AML-193 (cell line): ENCODE measurements around the gene MYO18B.
"Not testable (repeated sequence)": the region's sequence is repeated elsewhere in the genome, so short reads cannot be mapped to it uniquely, and the experiment has no call there.

Experiments used
- DNase-seq, 2 experiments: peaks; one replicate each; lab custom pipeline; 2025; lab: John Stamatoyannopoulos, UW

MYO18B gene

GRCh38 chr22:25942115-25942855 is 200.3 kb downstream of the MYO18B start:
- no peak for DNase-seq

GRCh38 chr22:25942856-25943411 is 200.9 kb downstream of the MYO18B start:
- no peak for DNase-seq

GRCh38 chr22:25950111-25950510 is 208.1 kb downstream of the MYO18B start:
- DNase-seq = no peak

- no peak for DNase-seq
These were observed 211.3 kb downstream of the MYO18B start for GRCh38 chr22:25953276-25953675.

GRCh38 chr22:25953919-25954318 is 211.9 kb downstream of the MYO18B start:
- DNase-seq = no peak

GRCh38 chr22:25955323-25955722 is 213.3 kb downstream of the MYO18B start:
- no peak for DNase-seq

- DNase-seq = no peak
These were observed 214.8 kb downstream of the MYO18B start for GRCh38 chr22:25956801-25957200.

- DNase-seq = no peak
These were observed 218.1 kb downstream of the MYO18B start for GRCh38 chr22:25959818-25960774.

GRCh38 chr22:25961699-25962098 is 219.7 kb downstream of the MYO18B start:
- DNase-seq = no peak

- DNase-seq = no peak
These were observed 220.7 kb downstream of the MYO18B start for GRCh38 chr22:25962711-25963110.

- DNase-seq = no peak
These were observed 223.2 kb downstream of the MYO18B start for GRCh38 chr22:25964961-25965730.

- no peak for DNase-seq
These were observed 224.5 kb downstream of the MYO18B start for GRCh38 chr22:25966448-25966913.

- DNase-seq = no peak
These were observed 227.3 kb downstream of the MYO18B start for GRCh38 chr22:25969286-25969685.

GRCh38 chr22:25969901-25970300 is 227.9 kb downstream of the MYO18B start:
- DNase-seq = no peak

GRCh38 chr22:25970374-25970911 is 228.5 kb downstream of the MYO18B start:
- no peak for DNase-seq

GRCh38 chr22:25970999-25971811 is 229.2 kb downstream of the MYO18B start:
- no peak for DNase-seq

- DNase-seq = no peak
These were observed 230.4 kb downstream of the MYO18B start for GRCh38 chr22:25972397-25972796.

- DNase-seq = no peak
These were observed 234.4 kb downstream of the MYO18B start for GRCh38 chr22:25976356-25976755.

GRCh38 chr22:25979968-25980367 is 238.0 kb downstream of the MYO18B start:
- DNase-seq = no peak

GRCh38 chr22:25984911-25985310 is 242.9 kb downstream of the MYO18B start:
- DNase-seq = not testable (repeated sequence)

GRCh38 chr22:25987948-25988347 is 246.0 kb downstream of the MYO18B start:
- DNase-seq = no peak
